ENCODE measurements around the gene TBL3. TPM values are rescaled to one million over a fixed set of nuclear protein-coding genes. Genes with fewer than 3 reads are reported as not detected.
A peak's percentile ranks its signal among the peaks of the same experiment; 100 is the strongest.

TBL3 gene
- total RNA-seq, 1 experiment from 2014 or later: 42.4 TPM

DNA sequence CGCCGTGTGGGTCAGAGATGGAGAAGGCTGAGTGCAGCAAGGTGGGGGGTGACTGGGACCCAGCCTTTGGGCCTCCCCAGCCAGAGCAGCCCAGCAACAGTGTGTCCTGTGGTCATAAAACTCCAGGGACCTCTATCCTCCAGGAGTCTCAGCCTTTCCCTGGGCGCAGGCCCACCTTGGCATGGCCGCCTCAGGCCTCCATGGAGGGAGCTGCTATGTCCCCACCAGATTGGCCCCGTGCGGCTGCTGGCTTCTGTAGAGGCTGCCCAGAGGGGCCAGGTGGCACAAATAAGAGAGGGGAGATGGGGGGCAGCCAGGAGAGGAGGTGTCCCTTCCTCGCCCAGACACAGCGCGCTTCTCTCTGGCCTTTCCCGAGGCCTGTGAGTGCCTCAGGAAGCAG lies 15.3 kb downstream of the TBL3 start:
- Histone ChIP-seq H3K27me3 (ENCODE audit: control insufficient read depth, insufficient read depth, low read length) (no peaks in the 10 kb centered on the region), H3K27ac (ENCODE audit: low read length) (no peak overlapping the region), H3K4me1 (ENCODE audit: control insufficient read depth, insufficient read depth, low read length) (peaks cover 37% of the 10 kb centered on the region), H3K36me3 (ENCODE audit: control insufficient read depth, insufficient read depth, low read length) (peaks cover 9% of the 10 kb centered on the region; the same call in 1 of the 2 replicates), H3K4me3 (ENCODE audit: low read depth in 2 of 2, low read length in 2 of 2) (no peak overlapping the region), H3K9me3 (ENCODE audit: control insufficient read depth, insufficient read depth, low read depth, low read length) (no peaks in the 10 kb centered on the region)
- TF ChIP-seq, protein P1, sequence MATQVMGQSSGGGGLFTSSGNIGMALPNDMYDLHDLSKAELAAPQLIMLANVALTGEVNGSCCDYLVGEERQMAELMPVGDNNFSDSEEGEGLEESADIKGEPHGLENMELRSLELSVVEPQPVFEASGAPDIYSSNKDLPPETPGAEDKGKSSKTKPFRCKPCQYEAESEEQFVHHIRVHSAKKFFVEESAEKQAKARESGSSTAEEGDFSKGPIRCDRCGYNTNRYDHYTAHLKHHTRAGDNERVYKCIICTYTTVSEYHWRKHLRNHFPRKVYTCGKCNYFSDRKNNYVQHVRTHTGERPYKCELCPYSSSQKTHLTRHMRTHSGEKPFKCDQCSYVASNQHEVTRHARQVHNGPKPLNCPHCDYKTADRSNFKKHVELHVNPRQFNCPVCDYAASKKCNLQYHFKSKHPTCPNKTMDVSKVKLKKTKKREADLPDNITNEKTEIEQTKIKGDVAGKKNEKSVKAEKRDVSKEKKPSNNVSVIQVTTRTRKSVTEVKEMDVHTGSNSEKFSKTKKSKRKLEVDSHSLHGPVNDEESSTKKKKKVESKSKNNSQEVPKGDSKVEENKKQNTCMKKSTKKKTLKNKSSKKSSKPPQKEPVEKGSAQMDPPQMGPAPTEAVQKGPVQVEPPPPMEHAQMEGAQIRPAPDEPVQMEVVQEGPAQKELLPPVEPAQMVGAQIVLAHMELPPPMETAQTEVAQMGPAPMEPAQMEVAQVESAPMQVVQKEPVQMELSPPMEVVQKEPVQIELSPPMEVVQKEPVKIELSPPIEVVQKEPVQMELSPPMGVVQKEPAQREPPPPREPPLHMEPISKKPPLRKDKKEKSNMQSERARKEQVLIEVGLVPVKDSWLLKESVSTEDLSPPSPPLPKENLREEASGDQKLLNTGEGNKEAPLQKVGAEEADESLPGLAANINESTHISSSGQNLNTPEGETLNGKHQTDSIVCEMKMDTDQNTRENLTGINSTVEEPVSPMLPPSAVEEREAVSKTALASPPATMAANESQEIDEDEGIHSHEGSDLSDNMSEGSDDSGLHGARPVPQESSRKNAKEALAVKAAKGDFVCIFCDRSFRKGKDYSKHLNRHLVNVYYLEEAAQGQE (IDR thresholded peaks at IDR 0.05; ENCODE audit: insufficient read depth in 1 of 2, low read depth in 2 of 2, low read length in 1 of 2): no peak
- TF ChIP-seq POLR2AphosphoS5 (IDR thresholded peaks at IDR 0.05; ENCODE audit: low read depth, low read length) (no peak), TCF7L2 (IDR thresholded peaks at IDR 0.05; ENCODE audit: low read depth, low read length) (no peak), SIN3A (IDR thresholded peaks at IDR 0.05; ENCODE audit: borderline replicate concordance, insufficient read depth, low read depth, low read length) (no peak)
- TF ChIP-seq, protein P2, sequence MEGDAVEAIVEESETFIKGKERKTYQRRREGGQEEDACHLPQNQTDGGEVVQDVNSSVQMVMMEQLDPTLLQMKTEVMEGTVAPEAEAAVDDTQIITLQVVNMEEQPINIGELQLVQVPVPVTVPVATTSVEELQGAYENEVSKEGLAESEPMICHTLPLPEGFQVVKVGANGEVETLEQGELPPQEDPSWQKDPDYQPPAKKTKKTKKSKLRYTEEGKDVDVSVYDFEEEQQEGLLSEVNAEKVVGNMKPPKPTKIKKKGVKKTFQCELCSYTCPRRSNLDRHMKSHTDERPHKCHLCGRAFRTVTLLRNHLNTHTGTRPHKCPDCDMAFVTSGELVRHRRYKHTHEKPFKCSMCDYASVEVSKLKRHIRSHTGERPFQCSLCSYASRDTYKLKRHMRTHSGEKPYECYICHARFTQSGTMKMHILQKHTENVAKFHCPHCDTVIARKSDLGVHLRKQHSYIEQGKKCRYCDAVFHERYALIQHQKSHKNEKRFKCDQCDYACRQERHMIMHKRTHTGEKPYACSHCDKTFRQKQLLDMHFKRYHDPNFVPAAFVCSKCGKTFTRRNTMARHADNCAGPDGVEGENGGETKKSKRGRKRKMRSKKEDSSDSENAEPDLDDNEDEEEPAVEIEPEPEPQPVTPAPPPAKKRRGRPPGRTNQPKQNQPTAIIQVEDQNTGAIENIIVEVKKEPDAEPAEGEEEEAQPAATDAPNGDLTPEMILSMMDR (IDR thresholded peaks at IDR 0.05): no peak
- CTCF ChIA-PET: interaction anchor here (0.6 kb wide), 1 partner anchor 69 kb away, joined by 4 read pairs; no protein-coding TSS in a partner anchor
- intact Hi-C loops (cut with micrococcal nuclease; ENCODE audit: unreplicated experiment) (no loop called here), in situ Hi-C loops (cut with HindIII; ENCODE audit: low pct_unique_long_range_greater_than_20kb, low sequenced_read_pairs) (no loop called here)
- no peak for DNase-seq (ENCODE audit: low read depth, low spot score)
- no peak for ATAC-seq
- POLR2A ChIA-PET: interaction anchor here (0.8 kb wide), 1 partner anchor 9 kb away, joined by 3 read pairs; no protein-coding TSS in a partner anchor
- BruUV-seq (replicated peaks): no TSS peak

DNA sequence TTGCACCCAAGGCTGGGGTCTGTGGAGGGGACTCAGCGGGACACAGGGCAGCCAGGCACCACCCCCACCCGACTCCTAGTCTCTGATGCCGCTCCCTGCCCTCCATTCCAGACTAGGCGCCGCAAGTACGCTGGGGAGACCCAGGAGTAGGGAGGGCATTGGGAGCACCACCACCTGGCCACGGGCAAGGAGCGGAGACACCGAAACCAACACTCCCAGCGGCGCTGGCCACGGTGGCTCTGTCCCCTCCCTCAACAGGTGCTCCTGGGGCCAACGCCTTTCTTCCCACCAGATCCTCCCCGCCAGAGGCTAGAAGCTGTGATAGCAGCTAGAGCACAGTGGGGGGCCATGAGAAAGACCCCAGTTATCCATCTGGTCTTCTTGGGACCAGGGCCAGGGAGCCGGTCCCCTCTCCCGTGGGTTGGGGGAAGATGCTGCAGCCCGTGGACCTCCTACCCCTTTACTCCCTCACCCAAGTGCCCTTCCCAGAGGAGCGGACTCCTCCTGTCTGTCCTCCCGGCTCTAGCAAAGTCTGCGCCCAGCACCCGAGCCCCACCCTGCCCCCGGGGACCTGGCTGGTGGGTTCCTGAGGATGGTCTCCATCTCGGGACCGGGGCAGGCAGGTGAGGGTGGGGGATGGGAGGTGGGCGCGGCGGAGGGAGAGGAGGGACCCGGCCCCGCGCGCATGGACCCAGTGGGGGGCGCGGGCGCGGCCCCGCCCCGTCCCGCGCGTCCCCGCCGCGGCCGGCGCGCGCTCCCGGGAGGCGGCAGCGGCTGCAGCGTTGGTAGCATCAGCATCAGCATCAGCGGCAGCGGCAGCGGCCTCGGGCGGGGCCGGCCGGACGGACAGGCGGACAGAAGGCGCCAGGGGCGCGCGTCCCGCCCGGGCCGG lies 17.6 kb downstream of the TBL3 start, which contains the start of gene SYNGR3:
TSS of gene SYNGR3 (plus strand) at position 762 of the 892 bp plus-strand sequence. CDS start 133 bp downstream, outside the sequence.
- BruUV-seq (replicated peaks): no TSS peak
- in situ Hi-C loops (cut with HindIII; ENCODE audit: low pct_unique_long_range_greater_than_20kb, low sequenced_read_pairs): no loop called here
- POLR2A ChIA-PET: no interaction called here
- peaks cover 25% of the 10 kb centered on the region for H3K4me1 ChIP-seq (ENCODE audit: control insufficient read depth, insufficient read depth, low read length)
- ATAC-seq: peak; percentile 67
- H3K27ac ChIP-seq (ENCODE audit: low read length): peak within 1 kb of the TSS; percentile 61; the same call in 1 of the 2 replicates
- H3K27me3 ChIP-seq (ENCODE audit: control insufficient read depth, insufficient read depth, low read length): no peaks in the 10 kb centered on the region
- CTCF ChIA-PET: no interaction called here
- intact Hi-C loops (cut with micrococcal nuclease; ENCODE audit: unreplicated experiment): no loop called here
- no peak for DNase-seq (ENCODE audit: low read depth, low spot score)
- H3K36me3 ChIP-seq (ENCODE audit: control insufficient read depth, insufficient read depth, low read length): peaks cover 8% of the 10 kb centered on the region; the same call in 1 of the 2 replicates
- TF ChIP-seq, protein P2 (IDR thresholded peaks at IDR 0.05): no peak
- TF ChIP-seq, protein P1 (IDR thresholded peaks at IDR 0.05; ENCODE audit: insufficient read depth in 1 of 2, low read depth in 2 of 2, low read length in 1 of 2): no peak
- no peak for TF ChIP-seq POLR2AphosphoS5 (IDR thresholded peaks at IDR 0.05; ENCODE audit: low read depth, low read length)
- TF ChIP-seq TCF7L2 (IDR thresholded peaks at IDR 0.05; ENCODE audit: low read depth, low read length): no peak
- TF ChIP-seq SIN3A (IDR thresholded peaks at IDR 0.05; ENCODE audit: borderline replicate concordance, insufficient read depth, low read depth, low read length): no peak
- peak within 1 kb of the TSS; percentile 50 to 67 for H3K4me3 ChIP-seq (ENCODE audit: low read depth in 2 of 2, low read length in 2 of 2)
- no peaks in the 10 kb centered on the region for H3K9me3 ChIP-seq (ENCODE audit: control insufficient read depth, insufficient read depth, low read depth, low read length)
